A673 (cell line): ENCODE measurements around the gene TRAPPC14.

Experiments
- EZH2 ChIP-seq: fragments of 200-600 bp; sonication (generic); IDR thresholded peaks from 2 replicates; pipeline ENCODE4 v1.6.1; 2017; ENCODE audit warnings: borderline replicate concordance, low read depth, mild to moderate bottlenecking, mixed read lengths, antibody characterized with exemption, low read length; ENCODE audit not compliant: poor library complexity, severe bottlenecking
- TF ChIP-seq, protein P1 (sequence below): fragments of 300-800, 200-600 bp; sonication (generic); conservative IDR thresholded peaks from 2 replicates; pipeline ENCODE4 v1.5.1; 2017; ENCODE audit warnings: low read depth, mild to moderate bottlenecking, antibody characterized with exemption, low read length, moderate library complexity, mixed read lengths

DNA sequence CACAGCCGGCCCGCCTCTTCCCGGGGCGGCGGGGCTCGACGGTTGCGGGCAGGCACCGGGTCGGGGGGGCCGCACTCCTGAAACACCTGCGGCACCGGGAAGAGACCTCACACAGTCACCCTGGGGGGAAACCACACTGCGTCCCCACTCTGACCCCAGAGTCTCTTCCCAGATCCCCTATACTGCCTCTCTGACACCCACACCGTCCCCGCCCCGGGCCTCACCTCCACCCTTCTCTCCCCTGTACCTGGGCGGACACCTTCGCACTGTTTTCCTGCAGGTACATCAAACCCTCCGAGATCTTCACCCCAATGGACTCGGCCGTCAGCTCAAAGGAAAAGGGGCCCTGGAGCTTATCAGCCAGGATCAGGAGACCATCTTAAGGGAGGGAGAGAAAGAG lies 13.3 kb upstream of the TRAPPC14 start:
- TF ChIP-seq, protein P1, sequence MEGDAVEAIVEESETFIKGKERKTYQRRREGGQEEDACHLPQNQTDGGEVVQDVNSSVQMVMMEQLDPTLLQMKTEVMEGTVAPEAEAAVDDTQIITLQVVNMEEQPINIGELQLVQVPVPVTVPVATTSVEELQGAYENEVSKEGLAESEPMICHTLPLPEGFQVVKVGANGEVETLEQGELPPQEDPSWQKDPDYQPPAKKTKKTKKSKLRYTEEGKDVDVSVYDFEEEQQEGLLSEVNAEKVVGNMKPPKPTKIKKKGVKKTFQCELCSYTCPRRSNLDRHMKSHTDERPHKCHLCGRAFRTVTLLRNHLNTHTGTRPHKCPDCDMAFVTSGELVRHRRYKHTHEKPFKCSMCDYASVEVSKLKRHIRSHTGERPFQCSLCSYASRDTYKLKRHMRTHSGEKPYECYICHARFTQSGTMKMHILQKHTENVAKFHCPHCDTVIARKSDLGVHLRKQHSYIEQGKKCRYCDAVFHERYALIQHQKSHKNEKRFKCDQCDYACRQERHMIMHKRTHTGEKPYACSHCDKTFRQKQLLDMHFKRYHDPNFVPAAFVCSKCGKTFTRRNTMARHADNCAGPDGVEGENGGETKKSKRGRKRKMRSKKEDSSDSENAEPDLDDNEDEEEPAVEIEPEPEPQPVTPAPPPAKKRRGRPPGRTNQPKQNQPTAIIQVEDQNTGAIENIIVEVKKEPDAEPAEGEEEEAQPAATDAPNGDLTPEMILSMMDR, result no peak
- TF ChIP-seq EZH2, result no peak
